Thoracic aorta (tissue), 2 donors: ENCODE data around the gene GSG1L. TPM values are rescaled to one million over a fixed set of nuclear protein-coding genes. Genes with fewer than 3 reads are reported as not detected.
A peak's percentile ranks its signal among the peaks of the same experiment; 100 is the strongest.

Source experiments
- ATAC-seq: fragments of 150-250 bp; one replicate; pipeline ENCODE4 v1.8.0; 2017; ENCODE audit warnings: low read depth; ENCODE audit not compliant: insufficient number of reproducible peaks, low FRiP score
- DNase-seq: peaks from one replicate; pipeline ENCODE4 v3.0.0-alpha.2; 2020; ENCODE audit warnings: low spot score
- H3K27ac ChIP-seq, 2 donors: fragments of 200-600 bp; sonication (generic); 1 replicate in 1 of 2; 2 replicates in 1 of 2; pipeline ENCODE4 v1.5.1; 2016; ENCODE audit warnings: mild to moderate bottlenecking in 2 of 2, moderate library complexity in 2 of 2
- H3K27me3 ChIP-seq: fragments of 200-600 bp; sonication (generic); replicated peaks from 2 replicates; pipeline ENCODE4 v1.6.0; 2016; ENCODE audit warnings: mild to moderate bottlenecking; ENCODE audit not compliant: insufficient read depth
- H3K36me3 ChIP-seq: fragments of 200-600 bp; sonication (generic); one replicate; pipeline ENCODE4 v1.5.1; 2016
- H3K4me1 ChIP-seq, 2 donors: fragments of 200-600 bp; sonication (generic); 1 replicate in 1 of 2; 2 replicates in 1 of 2; pipeline versions ENCODE4 v1.5.1 to v1.6.0; 2016; ENCODE audit warnings: low read depth in 2 of 2, mild to moderate bottlenecking in 1 of 2; ENCODE audit not compliant: control insufficient read depth in 1 of 2
- H3K4me3 ChIP-seq: fragments of 200-600 bp; sonication (generic); 2 replicates; pipeline ENCODE4 v1.5.1; 2016; ENCODE audit warnings: mild to moderate bottlenecking
- H3K9me3 ChIP-seq: fragments of 200-600 bp; sonication (generic); 2 replicates; pipeline ENCODE4 v1.5.1; 2016
- total RNA-seq, 2 donors: library from RNA; depleted of rRNA; stranded (reverse); fragments of >200 nt; gene quantifications; one replicate each; pipeline versions ENCODE4 v1.1.0 to v1.2.3, GENCODE V29; 2016
- TF ChIP-seq, protein P1 (sequence below): fragments of 200-600 bp; sonication (generic); IDR thresholded peaks from one replicate; pipeline ENCODE4 v1.5.1; 2019; ENCODE audit warnings: antibody characterized with exemption

GSG1L gene
- total RNA-seq, 2 donors from 2014 or later = 5.3 to 5.9 TPM

DNA sequence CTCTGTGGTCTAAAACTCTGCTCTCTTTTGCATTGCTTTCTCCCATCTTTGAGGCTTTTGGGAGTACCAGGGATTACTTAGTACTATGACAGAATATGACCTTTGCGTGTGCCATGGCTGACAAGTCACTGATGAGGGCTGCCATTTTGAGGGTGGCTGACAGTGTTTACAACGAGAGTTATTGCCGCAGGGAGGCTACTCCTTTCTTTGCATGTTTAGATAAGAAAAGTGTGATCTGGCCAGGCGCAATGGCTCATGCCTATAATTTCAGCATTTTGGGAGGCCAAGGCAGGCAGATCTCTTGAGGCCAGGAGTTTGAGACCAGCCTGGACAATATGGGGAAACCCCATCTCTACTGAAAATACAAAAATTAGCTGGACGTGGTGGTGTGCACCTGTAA is 77.5 kb downstream of the GSG1L start:
- H3K36me3 ChIP-seq = no peaks in the 10 kb centered on the region
- peaks cover 5 to 14% of the 10 kb centered on the region in 2 donors for H3K4me1 ChIP-seq
- no peak for DNase-seq
- H3K27ac ChIP-seq = no peak overlapping the region
- ATAC-seq = no peak
- no peaks in the 10 kb centered on the region for H3K9me3 ChIP-seq
- TF ChIP-seq, protein P1, sequence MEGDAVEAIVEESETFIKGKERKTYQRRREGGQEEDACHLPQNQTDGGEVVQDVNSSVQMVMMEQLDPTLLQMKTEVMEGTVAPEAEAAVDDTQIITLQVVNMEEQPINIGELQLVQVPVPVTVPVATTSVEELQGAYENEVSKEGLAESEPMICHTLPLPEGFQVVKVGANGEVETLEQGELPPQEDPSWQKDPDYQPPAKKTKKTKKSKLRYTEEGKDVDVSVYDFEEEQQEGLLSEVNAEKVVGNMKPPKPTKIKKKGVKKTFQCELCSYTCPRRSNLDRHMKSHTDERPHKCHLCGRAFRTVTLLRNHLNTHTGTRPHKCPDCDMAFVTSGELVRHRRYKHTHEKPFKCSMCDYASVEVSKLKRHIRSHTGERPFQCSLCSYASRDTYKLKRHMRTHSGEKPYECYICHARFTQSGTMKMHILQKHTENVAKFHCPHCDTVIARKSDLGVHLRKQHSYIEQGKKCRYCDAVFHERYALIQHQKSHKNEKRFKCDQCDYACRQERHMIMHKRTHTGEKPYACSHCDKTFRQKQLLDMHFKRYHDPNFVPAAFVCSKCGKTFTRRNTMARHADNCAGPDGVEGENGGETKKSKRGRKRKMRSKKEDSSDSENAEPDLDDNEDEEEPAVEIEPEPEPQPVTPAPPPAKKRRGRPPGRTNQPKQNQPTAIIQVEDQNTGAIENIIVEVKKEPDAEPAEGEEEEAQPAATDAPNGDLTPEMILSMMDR = no peak
- no peak overlapping the region for H3K4me3 ChIP-seq
- no peaks in the 10 kb centered on the region for H3K27me3 ChIP-seq

DNA sequence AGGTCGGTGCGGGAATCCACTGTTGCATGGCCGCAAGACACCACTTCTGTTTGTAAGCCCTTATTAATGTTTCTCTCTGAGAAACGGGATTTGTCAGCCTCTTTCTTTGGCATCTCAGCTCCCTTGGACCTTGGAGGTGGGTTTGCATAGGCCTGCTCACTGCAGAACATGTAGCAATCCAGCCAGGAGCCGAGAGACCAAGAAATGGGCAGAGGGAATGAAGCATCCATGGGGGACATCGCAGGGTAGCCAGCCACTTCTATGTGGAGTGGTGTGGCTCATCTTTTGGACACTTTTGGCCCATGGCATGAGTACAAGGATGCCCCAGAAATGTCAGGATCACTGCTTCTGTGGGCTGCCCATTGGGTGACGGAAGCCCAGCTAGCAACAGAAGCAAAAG is 79.4 kb downstream of the GSG1L start:
- DNase-seq (no peak), ATAC-seq (no peak)
- Histone ChIP-seq H3K27me3 (no peaks in the 10 kb centered on the region), H3K27ac (no peak overlapping the region), H3K4me1 (peaks cover 9 to 20% of the 10 kb centered on the region in 2 donors), H3K36me3 (no peaks in the 10 kb centered on the region), H3K4me3 (no peak overlapping the region), H3K9me3 (no peaks in the 10 kb centered on the region)
- TF ChIP-seq, protein P1 = no peak

DNA sequence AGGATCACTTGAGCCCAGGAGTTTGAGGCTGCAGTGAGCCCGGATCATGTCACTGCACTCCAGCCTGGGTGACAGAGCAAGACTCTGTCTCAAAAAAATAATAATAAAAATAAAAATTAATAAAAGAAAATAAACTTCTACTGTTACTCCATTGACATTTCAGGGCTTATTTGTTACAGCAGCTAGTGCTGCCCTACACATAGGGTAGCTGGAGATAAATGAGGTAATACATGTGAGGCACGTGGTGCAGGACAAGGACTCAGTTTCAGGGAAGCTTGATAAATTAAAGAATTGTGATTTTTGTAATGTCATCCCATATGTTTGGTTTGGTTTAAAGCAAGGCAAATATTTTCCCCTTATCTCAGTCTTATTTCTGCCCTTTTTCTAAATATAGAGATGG is 80.3 kb downstream of the GSG1L start:
- DNase-seq (no peak), ATAC-seq (no peak)
- TF ChIP-seq, protein P1 = no peak
- H3K9me3 ChIP-seq = no peaks in the 10 kb centered on the region
- no peaks in the 10 kb centered on the region for H3K27me3 ChIP-seq
- H3K4me3 ChIP-seq = no peak overlapping the region
- H3K4me1 ChIP-seq = peaks cover 9 to 20% of the 10 kb centered on the region in 2 donors
- H3K36me3 ChIP-seq = no peaks in the 10 kb centered on the region
- no peak overlapping the region for H3K27ac ChIP-seq

DNA sequence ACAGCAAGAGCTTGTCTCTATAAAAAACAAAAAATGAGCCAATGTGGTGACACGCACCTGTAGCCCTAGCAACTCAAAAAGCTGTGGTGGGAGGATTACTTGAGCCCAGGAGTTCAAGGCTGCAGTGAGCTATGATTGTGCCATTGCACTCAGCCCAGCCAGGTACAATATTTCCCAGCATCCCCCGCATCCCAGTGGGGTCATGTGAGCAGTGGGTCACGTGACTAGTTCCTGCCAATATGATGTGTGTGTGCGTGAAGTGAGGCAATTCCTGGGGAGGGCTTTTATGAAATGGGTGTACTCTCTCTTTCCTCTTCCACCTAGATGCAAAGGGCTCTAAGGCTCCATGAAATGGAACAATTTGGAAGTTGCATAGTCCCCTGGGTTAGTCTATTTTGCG is 81.3 kb downstream of the GSG1L start:
- H3K36me3 ChIP-seq = no peaks in the 10 kb centered on the region
- no peak overlapping the region for H3K4me3 ChIP-seq
- TF ChIP-seq, protein P1 = no peak
- DNase-seq (no peak), ATAC-seq (no peak)
- H3K9me3 ChIP-seq = no peaks in the 10 kb centered on the region
- H3K27ac ChIP-seq = no peak overlapping the region
- H3K4me1 ChIP-seq = peaks cover 9 to 27% of the 10 kb centered on the region in 2 donors
- no peaks in the 10 kb centered on the region for H3K27me3 ChIP-seq

DNA sequence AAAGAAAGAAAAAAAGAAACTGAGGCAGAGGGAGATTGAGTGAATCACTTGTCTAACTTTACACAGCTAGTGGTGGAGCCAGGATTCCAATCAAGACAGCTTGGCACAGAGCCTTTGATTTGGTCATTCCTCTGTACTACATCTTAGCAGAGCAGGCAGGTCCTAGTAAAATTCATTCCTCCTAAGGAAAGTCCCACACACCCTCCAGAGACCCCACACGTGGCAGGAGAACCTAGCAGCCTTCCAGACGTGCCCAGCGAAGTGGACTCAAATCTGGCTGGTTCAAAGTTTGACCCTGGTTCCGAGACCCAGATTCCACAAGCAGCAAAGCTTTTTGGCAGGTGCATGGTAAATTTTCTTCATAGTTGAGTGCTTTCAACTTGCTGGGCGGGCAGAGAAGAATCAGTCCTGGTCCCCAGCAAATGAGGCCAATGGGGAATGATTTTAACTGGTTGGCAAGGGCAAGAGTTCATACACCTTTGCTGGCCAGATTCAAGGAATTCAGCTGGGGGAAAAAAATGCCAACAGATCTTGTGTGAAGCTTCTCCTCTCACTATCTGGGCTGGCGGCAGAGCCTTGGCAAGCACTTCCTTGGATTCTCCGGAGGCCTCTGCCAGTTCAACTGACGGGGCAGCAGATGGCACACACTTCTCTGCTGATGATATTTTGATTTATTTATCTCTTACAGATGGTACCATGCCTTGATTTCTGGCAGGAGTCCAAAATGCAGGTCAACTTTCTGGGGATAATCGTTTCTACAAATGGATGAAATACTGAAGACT is 82.4 kb downstream of the GSG1L start:
- Histone ChIP-seq H3K9me3 (no peaks in the 10 kb centered on the region), H3K4me3 (no peak overlapping the region), H3K4me1 (peaks cover 9 to 27% of the 10 kb centered on the region in 2 donors), H3K36me3 (no peaks in the 10 kb centered on the region), H3K27ac (peak overlapping the region; percentile 46 to 49), H3K27me3 (no peaks in the 10 kb centered on the region)
- TF ChIP-seq, protein P1 = no peak
- ATAC-seq (peak; percentile 81), DNase-seq (peak; percentile 31)
